ENCODE results near the gene CLEC4F.

DNA sequence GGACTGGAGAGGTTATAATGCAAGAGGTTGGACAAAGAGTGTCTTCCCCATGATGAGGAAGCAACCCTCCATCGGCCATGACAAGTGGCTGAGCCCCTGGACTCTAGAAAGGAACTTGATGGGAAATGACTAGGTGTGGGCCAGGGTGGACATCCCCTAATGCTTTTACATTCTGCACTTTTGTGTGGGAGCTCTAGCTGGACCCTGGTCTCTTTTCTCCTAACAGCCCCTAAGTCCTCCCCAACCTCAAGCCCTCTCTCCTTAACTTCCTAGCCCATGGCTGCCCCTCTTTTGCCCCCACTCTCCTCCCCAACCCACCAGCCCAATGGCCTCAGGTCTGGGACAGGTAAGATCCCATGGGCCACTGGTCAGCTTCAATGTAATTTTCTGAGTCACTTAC lies 12.8 kb upstream of the CLEC4F start:
- TF ChIP-seq, protein P1, sequence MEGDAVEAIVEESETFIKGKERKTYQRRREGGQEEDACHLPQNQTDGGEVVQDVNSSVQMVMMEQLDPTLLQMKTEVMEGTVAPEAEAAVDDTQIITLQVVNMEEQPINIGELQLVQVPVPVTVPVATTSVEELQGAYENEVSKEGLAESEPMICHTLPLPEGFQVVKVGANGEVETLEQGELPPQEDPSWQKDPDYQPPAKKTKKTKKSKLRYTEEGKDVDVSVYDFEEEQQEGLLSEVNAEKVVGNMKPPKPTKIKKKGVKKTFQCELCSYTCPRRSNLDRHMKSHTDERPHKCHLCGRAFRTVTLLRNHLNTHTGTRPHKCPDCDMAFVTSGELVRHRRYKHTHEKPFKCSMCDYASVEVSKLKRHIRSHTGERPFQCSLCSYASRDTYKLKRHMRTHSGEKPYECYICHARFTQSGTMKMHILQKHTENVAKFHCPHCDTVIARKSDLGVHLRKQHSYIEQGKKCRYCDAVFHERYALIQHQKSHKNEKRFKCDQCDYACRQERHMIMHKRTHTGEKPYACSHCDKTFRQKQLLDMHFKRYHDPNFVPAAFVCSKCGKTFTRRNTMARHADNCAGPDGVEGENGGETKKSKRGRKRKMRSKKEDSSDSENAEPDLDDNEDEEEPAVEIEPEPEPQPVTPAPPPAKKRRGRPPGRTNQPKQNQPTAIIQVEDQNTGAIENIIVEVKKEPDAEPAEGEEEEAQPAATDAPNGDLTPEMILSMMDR (IDR thresholded peaks at IDR 0.05) = no peak
- no peak for TF ChIP-seq POLR2A (IDR thresholded peaks at IDR 0.05)

All from Peyer's patch (tissue), 4 donors.